Prostate gland (tissue), 2 donors: ENCODE data around the gene ZNRF4.

Source experiments
- CTCF ChIP-seq, 4 experiments: fragments of 200-600 bp in 2 of 4; fragments of 450-650 bp in 2 of 4; sonication (generic) in 2 of 4; IDR thresholded peaks; 1 replicate in 3 of 4; 2 replicates in 1 of 4; pipeline ENCODE4 v1.5.1; 2016 to 2019; ENCODE audit warnings: antibody characterized with exemption in 4 of 4, mild to moderate bottlenecking in 2 of 4, moderate library complexity in 2 of 4
- POLR2A ChIP-seq: fragments of 450-650 bp; IDR thresholded peaks from one replicate; pipeline ENCODE4 v1.6.1; 2016; ENCODE audit warnings: antibody characterized with exemption, mild to moderate bottlenecking
- POLR2AphosphoS5 ChIP-seq: sonication (generic); formaldehyde crosslinking; IDR thresholded peaks from one replicate; pipeline ENCODE4 v1.6.1; 2017; ENCODE audit warnings: antibody characterized with exemption

GRCh38 chr19:5477451-5478215 is 22.4 kb downstream of the ZNRF4 start:
- no peak for TF ChIP-seq POLR2A
- TF ChIP-seq CTCF (IDR thresholded peaks at IDR 0.05), result no peak
- TF ChIP-seq POLR2AphosphoS5, result no peak
